Hepatocyte (in vitro differentiated cells): ENCODE measurements around the gene MKNK2. TPM values are rescaled to one million over a fixed set of nuclear protein-coding genes. Genes with fewer than 3 reads are reported as not detected.

Experiments used
- DNase-seq: peaks from one replicate; pipeline ENCODE4 v3.0.0-alpha.2; 2016; ENCODE audit warnings: low spot score
- H2AFZ ChIP-seq: fragments of 200-600 bp; sonication (generic); 2 replicates; pipeline ENCODE4 v1.6.0; 2016; ENCODE audit warnings: antibody characterized with exemption, mild to moderate bottlenecking
- H3K27ac ChIP-seq: fragments of 200-600 bp; sonication (generic); 2 replicates; pipeline ENCODE4 v1.5.1; 2016; ENCODE audit warnings: mild to moderate bottlenecking
- H3K27me3 ChIP-seq: fragments of 200-600 bp; sonication (generic); 2 replicates; pipeline ENCODE4 v1.6.1; 2016
- H3K36me3 ChIP-seq: fragments of 200-600 bp; sonication (generic); replicated peaks from 2 replicates; pipeline ENCODE4 v1.5.1; 2016; ENCODE audit warnings: low read depth; ENCODE audit not compliant: insufficient read depth
- H3K4me1 ChIP-seq: fragments of 200-600 bp; sonication (generic); 2 replicates; pipeline ENCODE4 v1.5.1; 2016; ENCODE audit warnings: mild to moderate bottlenecking, moderate library complexity; ENCODE audit not compliant: insufficient read depth
- H3K4me2 ChIP-seq: fragments of 200-600 bp; sonication (generic); 2 replicates; pipeline ENCODE4 v1.6.0; 2016
- H3K4me3 ChIP-seq: fragments of 200-600 bp; sonication (generic); 2 replicates; pipeline ENCODE4 v1.5.1; 2016; ENCODE audit warnings: mild to moderate bottlenecking
- H3K79me2 ChIP-seq: fragments of 200-600 bp; sonication (generic); 2 replicates; pipeline ENCODE4 v1.6.0; 2017; ENCODE audit warnings: mild to moderate bottlenecking
- H3K9me2 ChIP-seq: fragments of 200-600 bp; sonication (generic); replicated peaks from 2 replicates; pipeline ENCODE4 v1.6.0; 2017; ENCODE audit warnings: mild to moderate bottlenecking; ENCODE audit not compliant: insufficient read depth
- H3K9me3 ChIP-seq: fragments of 200-600 bp; sonication (generic); 2 replicates; pipeline ENCODE4 v1.5.1; 2016; ENCODE audit warnings: low read depth, mild to moderate bottlenecking
- H4K20me1 ChIP-seq: fragments of 200-600 bp; sonication (generic); 2 replicates; pipeline ENCODE4 v1.6.0; 2016; ENCODE audit warnings: mild to moderate bottlenecking; ENCODE audit not compliant: insufficient read depth, poor library complexity, severe bottlenecking
- CTCF ChIP-seq: fragments of 200-600 bp; sonication (generic); IDR thresholded peaks from 2 replicates; pipeline ENCODE4 v1.5.1; 2016; ENCODE audit warnings: antibody characterized with exemption, mild to moderate bottlenecking; ENCODE audit not compliant: poor library complexity
- EZH2 ChIP-seq: fragments of 200-600 bp; sonication (generic); IDR thresholded peaks from 2 replicates; pipeline ENCODE4 v1.6.1; 2016; ENCODE audit warnings: antibody characterized with exemption, mild to moderate bottlenecking, borderline replicate concordance
- EZH2phosphoT487 ChIP-seq: fragments of 200-600 bp; sonication (generic); IDR thresholded peaks from one replicate; pipeline ENCODE4 v1.6.1; 2018; ENCODE audit warnings: antibody characterized with exemption, mild to moderate bottlenecking, low read depth, moderate library complexity; ENCODE audit not compliant: unreplicated experiment, severe bottlenecking
- WGBS: methylation state at CpG from one replicate; pipeline ENCODE4 v1.1.6; 2016; ENCODE audit warnings: low lambda C conversion rate; ENCODE audit errors: missing lambda C conversion rate; 5-methylcytosine and 5-hydroxymethylcytosine counted together
- polyA plus RNA-seq: library from polyadenylated mRNA; unstranded; fragments of >200 nt; fragmentation: Nextera tagmentation; extraction: Ambion mirVana; gene quantifications from 2 replicates; pipeline ENCODE4 v1.2.1, GENCODE V29; 2016
- total RNA-seq: library from RNA; depleted of rRNA; stranded (reverse); fragments of >200 nt; gene quantifications from 2 replicates; pipeline ENCODE4 v1.2.3, GENCODE V29; 2014

Gene MKNK2
- total and polyA plus RNA-seq, 2 experiments from 2014 or later = 90.4 to 136 TPM

GRCh38 chr19:2016041-2016807 lies 34.8 kb downstream of the MKNK2 start:
- H3K4me2 ChIP-seq = peak overlapping the region; percentile 42
- H3K27me3 ChIP-seq = no peaks in the 10 kb centered on the region
- no peaks in the 10 kb centered on the region for H3K4me1 ChIP-seq
- no peaks in the 10 kb centered on the region for H3K9me3 ChIP-seq
- H3K9me2 ChIP-seq = no peaks in the 10 kb centered on the region
- DNase-seq = peak; percentile 83
- H3K36me3 ChIP-seq = no peaks in the 10 kb centered on the region
- TF ChIP-seq EZH2 = no peak
- no peak for TF ChIP-seq CTCF
- TF ChIP-seq EZH2phosphoT487 = no peak
- H3K4me3 ChIP-seq = no peak overlapping the region
- H2AFZ ChIP-seq = no peak overlapping the region
- 76% methylated on average over 20 of the region's 23 CpGs for WGBS
- no peaks in the 10 kb centered on the region for H4K20me1 ChIP-seq
- peaks cover 42% of the 10 kb centered on the region for H3K79me2 ChIP-seq
- peak overlapping the region; percentile 7 for H3K27ac ChIP-seq

GRCh38 chr19:2015608-2015950 lies 35.5 kb downstream of the MKNK2 start, which contains the start of gene BTBD2:
Gene BTBD2, minus strand, starts transcription at chr19:2015714. Its CDS starts 11 bp downstream, at chr19:2015703.
- H2AFZ ChIP-seq = no peak within 1 kb of the TSS

GRCh38 chr19:2014731-2015607 lies 36.1 kb downstream of the MKNK2 start:
- Histone ChIP-seq H3K4me3 (peak overlapping the region; percentile 58), H3K79me2 (peaks cover 51% of the 10 kb centered on the region), H3K4me1 (no peaks in the 10 kb centered on the region), H3K36me3 (no peaks in the 10 kb centered on the region), H2AFZ (no peak overlapping the region), H3K27me3 (no peaks in the 10 kb centered on the region), H3K27ac (no peak overlapping the region), H3K9me3 (no peaks in the 10 kb centered on the region), H3K4me2 (peak overlapping the region; percentile 89), H3K9me2 (no peaks in the 10 kb centered on the region), H4K20me1 (no peaks in the 10 kb centered on the region)
- DNase-seq = peak; percentile 65
- no peak for TF ChIP-seq EZH2
- no peak for TF ChIP-seq EZH2phosphoT487
- TF ChIP-seq CTCF = no peak
- 37% methylated on average over 7 of the region's 74 CpGs for WGBS

More at GRCh38 chr19:2015608-2015950, 35.5 kb downstream of the MKNK2 start, which contains the start of gene BTBD2:
- Histone ChIP-seq H4K20me1 (no peaks in the 10 kb centered on the region), H3K36me3 (no peaks in the 10 kb centered on the region), H3K79me2 (peaks cover 47% of the 10 kb centered on the region), H3K9me3 (no peaks in the 10 kb centered on the region), H3K4me2 (peak within 1 kb of the TSS; percentile 89), H3K27me3 (no peaks in the 10 kb centered on the region), H3K4me3 (peak within 1 kb of the TSS; percentile 58), H3K4me1 (no peaks in the 10 kb centered on the region), H3K9me2 (no peaks in the 10 kb centered on the region), H3K27ac (peak within 1 kb of the TSS; percentile 7)
- DNase-seq = peak; percentile 74
- no peak for TF ChIP-seq EZH2
- no peak for TF ChIP-seq CTCF
- no peak for TF ChIP-seq EZH2phosphoT487
- WGBS = 0% methylated on average over 2 of the region's 20 CpGs
